Hepatic stellate cell (primary cell): ENCODE measurements around the gene MARCOL.
A peak's percentile ranks its signal among the peaks of the same experiment; 100 is the strongest.
"Not testable (repeated sequence)": the region's sequence is repeated elsewhere in the genome, so short reads cannot be mapped to it uniquely, and the experiment has no call there.

ENCODE experiments used
- DNase-seq: peaks from one replicate; pipeline ENCODE4 v3.0.0; 2011; ENCODE audit warnings: low spot score

Gene MARCOL

GRCh38 chr5:148267962-148268361, 29.6 kb downstream of the MARCOL start:
- DNase-seq: no peak

GRCh38 chr5:148268566-148268965, 30.2 kb downstream of the MARCOL start, which contains the start of gene SPINK13:
TSS of gene SPINK13 (plus strand) at chr5:148268794. CDS start at chr5:148270073, 1,279 bp downstream.
- peak; percentile 14 for DNase-seq

GRCh38 chr5:148275129-148275528, 36.8 kb downstream of the MARCOL start:
- DNase-seq: not testable (repeated sequence)

- not testable (repeated sequence) for DNase-seq
Observed at GRCh38 chr5:148280893-148281292, 42.6 kb downstream of the MARCOL start.

GRCh38 chr5:148281336-148281735, 43.0 kb downstream of the MARCOL start:
- DNase-seq: not testable (repeated sequence)

- peak; percentile 11 for DNase-seq
Observed at GRCh38 chr5:148290271-148291195, 52.2 kb downstream of the MARCOL start.
